Measurements from ENCODE around the gene MAPK1.

GRCh38 chr22:21862386-21863245, 4.8 kb downstream of the MAPK1 start:
- TF ChIP-seq CTCF (IDR thresholded peaks at IDR 0.05): no peak
- TF ChIP-seq POLR2A (IDR thresholded peaks at IDR 0.05): no peak
